Ascending aorta (tissue), 2 donors: ENCODE data around the gene HSPB8. TPM values are rescaled to one million over a fixed set of nuclear protein-coding genes. Genes with fewer than 3 reads are reported as not detected.

Experiments used
- DNase-seq, 2 donors: peaks; one replicate each; pipeline ENCODE4 v3.0.0-alpha.2; 2019; ENCODE audit warnings: low spot score in 2 of 2
- H3K27ac ChIP-seq, 2 donors: fragments of 200-600 bp; sonication (generic); one replicate each; pipeline ENCODE4 v1.5.1; 2016 to 2017; ENCODE audit warnings: mild to moderate bottlenecking in 1 of 2
- H3K27me3 ChIP-seq: fragments of 200-600 bp; sonication (generic); one replicate; pipeline ENCODE4 v1.5.1; 2017
- H3K36me3 ChIP-seq, 2 donors: fragments of 200-600 bp; sonication (generic); one replicate each; pipeline ENCODE4 v1.5.1; 2016
- H3K4me1 ChIP-seq, 2 donors: fragments of 200-600 bp; sonication (generic); one replicate each; pipeline ENCODE4 v1.5.1; 2016 to 2017; ENCODE audit warnings: mild to moderate bottlenecking in 1 of 2
- H3K4me3 ChIP-seq, 2 donors: fragments of 200-600 bp; sonication (generic); one replicate each; pipeline ENCODE4 v1.5.1; 2016 to 2017; ENCODE audit warnings: mild to moderate bottlenecking in 1 of 2
- H3K9me3 ChIP-seq, 2 donors: fragments of 200-600 bp; sonication (generic); one replicate each; pipeline ENCODE4 v1.5.1; 2016
- CTCF ChIP-seq, 3 experiments: fragments of 200-600 bp in 2 of 3; fragments of 450-650 bp in 1 of 3; sonication (generic) in 2 of 3; IDR thresholded peaks; one replicate each; pipeline ENCODE4 v1.5.1; 2016 to 2019; ENCODE audit warnings: antibody characterized with exemption in 3 of 3, mild to moderate bottlenecking in 1 of 3, moderate library complexity in 1 of 3
- intact Hi-C: fragments of 100-400 bp; cut with DNase I; formaldehyde crosslinking; loops from one replicate; pipeline ENCODE4 v1.15.1; 2023
- total RNA-seq: library from RNA; depleted of rRNA; stranded (reverse); fragments of >200 nt; gene quantifications from one replicate; pipeline ENCODE4 v1.1.0, GENCODE V29; 2016

The HSPB8 gene
- total RNA-seq, 1 donor from 2014 or later, result 129 TPM

- H3K27me3 ChIP-seq, result no peaks in the 10 kb centered on the region
- no peak overlapping the region for H3K27ac ChIP-seq
- no peak for DNase-seq
Measured at GRCh38 chr12:119139448-119139847, 39.3 kb upstream of the HSPB8 start.

GRCh38 chr12:119145367-119145766 is 33.4 kb upstream of the HSPB8 start:
- Histone ChIP-seq H3K36me3 (no peaks in the 10 kb centered on the region), H3K27me3 (no peaks in the 10 kb centered on the region), H3K4me3 (no peak overlapping the region), H3K27ac (no peak overlapping the region), H3K9me3 (no peaks in the 10 kb centered on the region), H3K4me1 (no peaks in the 10 kb centered on the region)
- no peak for DNase-seq
- TF ChIP-seq CTCF (IDR thresholded peaks at IDR 0.05), result no peak
- intact Hi-C loops, result no loop called here

More at GRCh38 chr12:119139448-119139847, 39.3 kb upstream of the HSPB8 start:
- no peaks in the 10 kb centered on the region for H3K9me3 ChIP-seq
- no peaks in the 10 kb centered on the region for H3K4me1 ChIP-seq
- no peak for TF ChIP-seq CTCF (IDR thresholded peaks at IDR 0.05)
- intact Hi-C loops, result no loop called here
- no peaks in the 10 kb centered on the region for H3K36me3 ChIP-seq
- no peak overlapping the region for H3K4me3 ChIP-seq

- intact Hi-C loops, result no loop called here
Measured at GRCh38 chr12:119147847-119148448, 30.8 kb upstream of the HSPB8 start.

GRCh38 chr12:119149270-119149669 is 29.5 kb upstream of the HSPB8 start:
- Histone ChIP-seq H3K27me3 (no peaks in the 10 kb centered on the region), H3K27ac (no peak overlapping the region), H3K4me1 (no peaks in the 10 kb centered on the region), H3K36me3 (no peaks in the 10 kb centered on the region), H3K9me3 (peaks cover 0 to 16% of the 10 kb centered on the region in 2 donors), H3K4me3 (no peak overlapping the region)
- intact Hi-C loops, result no loop called here
- no peak for DNase-seq
- no peak for TF ChIP-seq CTCF (IDR thresholded peaks at IDR 0.05)

More at GRCh38 chr12:119147847-119148448, 30.8 kb upstream of the HSPB8 start:
- Histone ChIP-seq H3K9me3 (peaks cover 0 to 16% of the 10 kb centered on the region in 2 donors), H3K4me1 (no peaks in the 10 kb centered on the region), H3K4me3 (no peak overlapping the region), H3K36me3 (no peaks in the 10 kb centered on the region), H3K27ac (no peak overlapping the region), H3K27me3 (no peaks in the 10 kb centered on the region)
- no peak for DNase-seq
- TF ChIP-seq CTCF (IDR thresholded peaks at IDR 0.05), result no peak

- H3K27ac ChIP-seq, result no peak overlapping the region
- H3K36me3 ChIP-seq, result no peaks in the 10 kb centered on the region
- intact Hi-C loops, result no loop called here
- DNase-seq, result no peak
- no peak overlapping the region for H3K4me3 ChIP-seq
- H3K9me3 ChIP-seq, result peaks cover 0 to 16% of the 10 kb centered on the region in 2 donors
- no peaks in the 10 kb centered on the region for H3K27me3 ChIP-seq
- H3K4me1 ChIP-seq, result peaks cover 3 to 4% of the 10 kb centered on the region in 2 donors
- no peak for TF ChIP-seq CTCF (IDR thresholded peaks at IDR 0.05)
Measured at GRCh38 chr12:119151445-119152026, 27.2 kb upstream of the HSPB8 start.
